ENCODE measurements around the gene SMG5. TPM values are rescaled to one million over a fixed set of nuclear protein-coding genes. Genes with fewer than 3 reads are reported as not detected.

SMG5 gene
- polyA plus RNA-seq, 1 of the 3 experiments (the other 2 are of a cell fraction): 21.3 TPM

DNA sequence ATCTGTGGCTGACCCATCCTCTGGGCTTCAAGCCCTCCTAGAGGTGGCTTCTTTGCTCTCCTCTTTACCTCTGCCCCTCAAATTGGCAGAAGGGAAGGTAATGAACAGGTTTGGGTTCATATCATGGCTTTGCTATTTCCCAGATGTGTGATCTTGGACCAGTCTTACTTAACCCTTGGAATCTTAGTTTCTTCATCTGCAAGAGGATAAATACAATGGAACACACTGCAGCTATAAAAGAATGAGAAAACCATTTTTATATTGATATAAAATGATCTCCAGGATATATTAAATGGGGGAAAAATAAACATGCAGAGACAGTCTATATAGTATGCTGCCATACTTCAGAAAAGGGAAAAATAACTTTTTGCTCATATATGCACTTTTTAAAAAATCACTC, 7.2 kb upstream of the SMG5 start (continued):
- TF ChIP-seq, protein P1, sequence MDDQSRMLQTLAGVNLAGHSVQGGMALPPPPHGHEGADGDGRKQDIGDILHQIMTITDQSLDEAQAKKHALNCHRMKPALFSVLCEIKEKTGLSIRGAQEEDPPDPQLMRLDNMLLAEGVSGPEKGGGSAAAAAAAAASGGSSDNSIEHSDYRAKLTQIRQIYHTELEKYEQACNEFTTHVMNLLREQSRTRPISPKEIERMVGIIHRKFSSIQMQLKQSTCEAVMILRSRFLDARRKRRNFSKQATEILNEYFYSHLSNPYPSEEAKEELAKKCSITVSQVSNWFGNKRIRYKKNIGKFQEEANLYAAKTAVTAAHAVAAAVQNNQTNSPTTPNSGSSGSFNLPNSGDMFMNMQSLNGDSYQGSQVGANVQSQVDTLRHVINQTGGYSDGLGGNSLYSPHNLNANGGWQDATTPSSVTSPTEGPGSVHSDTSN (IDR thresholded peaks at IDR 0.05): no peak
- TF ChIP-seq EP300 (IDR thresholded peaks at IDR 0.05; ENCODE audit: borderline replicate concordance in 1 of 2, low read depth in 1 of 2, low read length in 1 of 2): no peak
- no peak for TF ChIP-seq NRF1 (IDR thresholded peaks at IDR 0.05; ENCODE audit: low read depth, low read length)
- no peak for TF ChIP-seq RAD21 (IDR thresholded peaks at IDR 0.05; ENCODE audit: low read length)
- no peak for TF ChIP-seq TAF1 (IDR thresholded peaks at IDR 0.05; ENCODE audit: borderline replicate concordance, low read depth, low read length)
- TF ChIP-seq, protein P2, sequence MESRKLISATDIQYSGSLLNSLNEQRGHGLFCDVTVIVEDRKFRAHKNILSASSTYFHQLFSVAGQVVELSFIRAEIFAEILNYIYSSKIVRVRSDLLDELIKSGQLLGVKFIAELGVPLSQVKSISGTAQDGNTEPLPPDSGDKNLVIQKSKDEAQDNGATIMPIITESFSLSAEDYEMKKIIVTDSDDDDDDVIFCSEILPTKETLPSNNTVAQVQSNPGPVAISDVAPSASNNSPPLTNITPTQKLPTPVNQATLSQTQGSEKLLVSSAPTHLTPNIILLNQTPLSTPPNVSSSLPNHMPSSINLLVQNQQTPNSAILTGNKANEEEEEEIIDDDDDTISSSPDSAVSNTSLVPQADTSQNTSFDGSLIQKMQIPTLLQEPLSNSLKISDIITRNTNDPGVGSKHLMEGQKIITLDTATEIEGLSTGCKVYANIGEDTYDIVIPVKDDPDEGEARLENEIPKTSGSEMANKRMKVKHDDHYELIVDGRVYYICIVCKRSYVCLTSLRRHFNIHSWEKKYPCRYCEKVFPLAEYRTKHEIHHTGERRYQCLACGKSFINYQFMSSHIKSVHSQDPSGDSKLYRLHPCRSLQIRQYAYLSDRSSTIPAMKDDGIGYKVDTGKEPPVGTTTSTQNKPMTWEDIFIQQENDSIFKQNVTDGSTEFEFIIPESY (IDR thresholded peaks at IDR 0.05; ENCODE audit: borderline replicate concordance, low read depth): no peak
- TF ChIP-seq, protein P3, sequence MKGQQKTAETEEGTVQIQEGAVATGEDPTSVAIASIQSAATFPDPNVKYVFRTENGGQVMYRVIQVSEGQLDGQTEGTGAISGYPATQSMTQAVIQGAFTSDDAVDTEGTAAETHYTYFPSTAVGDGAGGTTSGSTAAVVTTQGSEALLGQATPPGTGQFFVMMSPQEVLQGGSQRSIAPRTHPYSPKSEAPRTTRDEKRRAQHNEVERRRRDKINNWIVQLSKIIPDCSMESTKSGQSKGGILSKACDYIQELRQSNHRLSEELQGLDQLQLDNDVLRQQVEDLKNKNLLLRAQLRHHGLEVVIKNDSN (IDR thresholded peaks at IDR 0.05; ENCODE audit: borderline replicate concordance, low read depth): no peak

DNA sequence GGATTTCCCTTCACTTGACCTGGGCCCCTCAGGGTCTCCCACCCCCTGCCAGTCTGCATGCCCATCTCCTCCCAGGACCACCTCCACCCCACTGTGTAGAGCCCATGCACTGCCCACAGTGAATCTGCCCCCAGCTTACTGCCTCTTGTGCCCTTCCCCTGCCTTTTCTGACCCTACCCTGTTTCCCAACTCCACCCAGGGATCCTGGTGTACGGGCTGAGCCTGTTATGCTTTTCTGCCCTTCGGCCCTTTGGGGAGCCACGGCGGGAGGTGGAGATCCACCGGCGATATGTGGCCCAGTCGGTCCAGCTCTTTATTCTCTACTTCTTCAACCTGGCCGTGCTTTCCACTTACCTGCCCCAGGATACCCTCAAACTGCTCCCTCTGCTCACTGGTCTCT, 3.4 kb upstream of the SMG5 start:
- Histone ChIP-seq H3K36me3 (replicated peaks in 1 of 2; ENCODE audit: control insufficient read depth in 1 of 2, insufficient read depth in 2 of 2, low read length in 1 of 2) (peaks cover 4 to 14% of the 10 kb centered on the region in 2 experiments), H3K4me2 (no peak overlapping the region), H4K20me1 (ENCODE audit: insufficient read depth) (peaks cover 9% of the 10 kb centered on the region), H3K9me2 (no peaks in the 10 kb centered on the region), H3K27ac (ENCODE audit: low read depth in 2 of 2, low read length in 1 of 2) (no peak overlapping the region), H3F3A (replicated peaks; ENCODE audit: insufficient read depth) (peaks cover 17% of the 10 kb centered on the region), H3K27me3 (ENCODE audit: insufficient read depth) (no peaks in the 10 kb centered on the region), H3K79me2 (ENCODE audit: insufficient read depth) (peaks cover 26% of the 10 kb centered on the region), H3K9me3 (no peaks in the 10 kb centered on the region), H3K4me3 (ENCODE audit: low read depth in 2 of 2, low read length in 1 of 2) (no peak overlapping the region), H2AFZ (ENCODE audit: low read depth) (no peak overlapping the region), H3K4me1 (ENCODE audit: control insufficient read depth in 1 of 2, insufficient read depth in 2 of 2, low read depth in 1 of 2, low read length in 1 of 2) (peaks cover 6 to 16% of the 10 kb centered on the region in 2 experiments; a peak in 2 of 4 replicates), H3K9ac (no peak overlapping the region)
- ChIA-PET POLR2A (no interaction called here), CTCF (interaction anchor here (1.2 kb wide), 1 partner anchor 49 kb away, joined by 3 read pairs; no protein-coding TSS in a partner anchor)
- no peak for TF ChIP-seq POLR2AphosphoS5 (IDR thresholded peaks at IDR 0.05; ENCODE audit: low read depth, low read length)
- no peak for TF ChIP-seq EP300 (IDR thresholded peaks at IDR 0.05; ENCODE audit: borderline replicate concordance in 1 of 2, low read depth in 1 of 2, low read length in 1 of 2)
- no peak for TF ChIP-seq RXRA (IDR thresholded peaks at IDR 0.05; ENCODE audit: borderline replicate concordance, low read depth)
- no peak for TF ChIP-seq GATA2 (CRISPR knock-in tag; IDR thresholded peaks at IDR 0.05)
- TF ChIP-seq NFIC (IDR thresholded peaks at IDR 0.05; ENCODE audit: borderline replicate concordance): no peak
- TF ChIP-seq, protein P4, sequence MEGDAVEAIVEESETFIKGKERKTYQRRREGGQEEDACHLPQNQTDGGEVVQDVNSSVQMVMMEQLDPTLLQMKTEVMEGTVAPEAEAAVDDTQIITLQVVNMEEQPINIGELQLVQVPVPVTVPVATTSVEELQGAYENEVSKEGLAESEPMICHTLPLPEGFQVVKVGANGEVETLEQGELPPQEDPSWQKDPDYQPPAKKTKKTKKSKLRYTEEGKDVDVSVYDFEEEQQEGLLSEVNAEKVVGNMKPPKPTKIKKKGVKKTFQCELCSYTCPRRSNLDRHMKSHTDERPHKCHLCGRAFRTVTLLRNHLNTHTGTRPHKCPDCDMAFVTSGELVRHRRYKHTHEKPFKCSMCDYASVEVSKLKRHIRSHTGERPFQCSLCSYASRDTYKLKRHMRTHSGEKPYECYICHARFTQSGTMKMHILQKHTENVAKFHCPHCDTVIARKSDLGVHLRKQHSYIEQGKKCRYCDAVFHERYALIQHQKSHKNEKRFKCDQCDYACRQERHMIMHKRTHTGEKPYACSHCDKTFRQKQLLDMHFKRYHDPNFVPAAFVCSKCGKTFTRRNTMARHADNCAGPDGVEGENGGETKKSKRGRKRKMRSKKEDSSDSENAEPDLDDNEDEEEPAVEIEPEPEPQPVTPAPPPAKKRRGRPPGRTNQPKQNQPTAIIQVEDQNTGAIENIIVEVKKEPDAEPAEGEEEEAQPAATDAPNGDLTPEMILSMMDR (IDR thresholded peaks at IDR 0.05): no peak
- TF ChIP-seq, protein P1 (IDR thresholded peaks at IDR 0.05): no peak
- TF ChIP-seq NRF1 (IDR thresholded peaks at IDR 0.05; ENCODE audit: low read depth, low read length): no peak
- no peak for TF ChIP-seq CHD2 (IDR thresholded peaks at IDR 0.05; ENCODE audit: low read length, partially characterized antibody)
- TF ChIP-seq TAF1 (IDR thresholded peaks at IDR 0.05; ENCODE audit: borderline replicate concordance, low read depth, low read length): no peak
- no peak for TF ChIP-seq MXI1 (IDR thresholded peaks at IDR 0.05; ENCODE audit: low read depth, low read length)
- TF ChIP-seq, protein P2 (IDR thresholded peaks at IDR 0.05; ENCODE audit: borderline replicate concordance, low read depth): no peak
- TF ChIP-seq, protein P3 (IDR thresholded peaks at IDR 0.05; ENCODE audit: borderline replicate concordance, low read depth): no peak
- no peak for TF ChIP-seq FOXM1 (IDR thresholded peaks at IDR 0.05; ENCODE audit: low read depth)
- no peak for DNase-seq
- WGBS (ENCODE audit: low lambda C conversion rate): 91% methylated on average over 8 of the region's 8 CpGs

Measured in SK-N-SH (cell line).